IMR-90 (cell line): ENCODE results near the gene NEO1. TPM values are rescaled to one million over a fixed set of nuclear protein-coding genes. Genes with fewer than 3 reads are reported as not detected.

Source experiments
- ATAC-seq: fragments of 200-7000 bp; cut with Tn5 transposase; 2 replicates; pipeline ENCODE4 v1.9.1; 2020; ENCODE audit warnings: low read depth, mild to moderate bottlenecking, moderate library complexity
- BruUV-seq: library from RNA; stranded (reverse); fragments of 400-500 nt; replicated peaks from 2 replicates; lab custom pipeline; 2021; lab: Mats Ljungman, UMichigan
- CTCF ChIA-PET: fragments of 300-600 bp; formaldehyde crosslinking; extraction: SDS; loops from one replicate; lab custom pipeline; 2021; ENCODE audit warnings: antibody characterized with exemption; lab: Yijun Ruan, JAX
- POLR2A ChIA-PET: fragments of 300-600 bp; sonication (Branson Sonifier 250); formaldehyde crosslinking; loops from one replicate; lab custom pipeline; 2022; ENCODE audit warnings: antibody characterized with exemption; ENCODE audit not compliant: unreplicated experiment; lab: Charles Lee
- DNase-seq: peaks from one replicate; pipeline ENCODE4 v3.0.0; 2013
- H2AFZ ChIP-seq: replicated peaks from 2 replicates; pipeline ENCODE3; 2013; ENCODE audit warnings: low read length, mild to moderate bottlenecking; ENCODE audit not compliant: poor library complexity
- H2AK5ac ChIP-seq: 2 replicates; pipeline ENCODE4 v1.6.1; 2013; ENCODE audit warnings: low read depth, low read length, inconsistent platforms
- H2AK9ac ChIP-seq: replicated peaks from 2 replicates; pipeline ENCODE3; 2013; ENCODE audit warnings: mild to moderate bottlenecking, low read depth, low read length, moderate library complexity; ENCODE audit not compliant: poor library complexity
- H2BK120ac ChIP-seq: 2 replicates; pipeline ENCODE4 v1.6.1; 2013; ENCODE audit warnings: low read depth, low read length, inconsistent platforms
- H2BK15ac ChIP-seq: 3 replicates; pipeline ENCODE4 v1.6.1; 2013; ENCODE audit warnings: low read depth, low read length, inconsistent platforms
- H2BK20ac ChIP-seq: 2 replicates; pipeline ENCODE4 v1.6.1; 2013; ENCODE audit warnings: low read depth, mild to moderate bottlenecking, inconsistent platforms, low read length, moderate library complexity
- H2BK5ac ChIP-seq: 2 replicates; pipeline ENCODE4 v1.6.1; 2013; ENCODE audit warnings: mild to moderate bottlenecking, low read depth, low read length, inconsistent platforms; ENCODE audit not compliant: poor library complexity, severe bottlenecking
- H3K14ac ChIP-seq: replicated peaks from 2 replicates; pipeline ENCODE4 v1.6.1; 2013; ENCODE audit warnings: low read depth, low read length, inconsistent platforms
- H3K18ac ChIP-seq: 2 replicates; pipeline ENCODE4 v1.6.1; 2013; ENCODE audit warnings: low read depth, low read length, control low read depth
- H3K23ac ChIP-seq: 2 replicates; pipeline ENCODE4 v1.6.1; 2013; ENCODE audit warnings: low read depth, low read length, inconsistent platforms
- H3K27ac ChIP-seq: 2 replicates; pipeline ENCODE4 v1.5.1; 2013; ENCODE audit warnings: mild to moderate bottlenecking, control low read depth, low read length; ENCODE audit not compliant: insufficient read depth
- H3K27me3 ChIP-seq: 2 replicates; pipeline ENCODE4 v1.6.1; 2013; ENCODE audit warnings: low read length; ENCODE audit not compliant: control insufficient read depth, insufficient read depth
- H3K36me3 ChIP-seq: 2 replicates; pipeline ENCODE4 v1.6.1; 2013; ENCODE audit warnings: low read length, mixed read lengths; ENCODE audit not compliant: control insufficient read depth, insufficient read depth
- H3K4ac ChIP-seq: 2 replicates; pipeline ENCODE4 v1.6.1; 2013; ENCODE audit warnings: low read depth, low read length, inconsistent platforms
- H3K4me1 ChIP-seq: 2 replicates; pipeline ENCODE4 v1.6.1; 2013; ENCODE audit warnings: low read length, mixed read lengths; ENCODE audit not compliant: control insufficient read depth, insufficient read depth
- H3K4me2 ChIP-seq: 2 replicates; pipeline ENCODE4 v1.6.1; 2013; ENCODE audit warnings: low read depth, mild to moderate bottlenecking, control low read depth, low read length, moderate library complexity
- H3K4me3 ChIP-seq: 2 replicates; pipeline ENCODE4 v1.5.1; 2013; ENCODE audit warnings: low read depth, mild to moderate bottlenecking, control low read depth, low read length, moderate library complexity; ENCODE audit not compliant: insufficient read depth
- H3K56ac ChIP-seq: 2 replicates; pipeline ENCODE4 v1.6.1; 2013; ENCODE audit warnings: low read length, inconsistent platforms; ENCODE audit not compliant: insufficient read depth; ENCODE audit errors: extremely low read depth
- H3K79me1 ChIP-seq, 2 experiments: 2 replicates each; pipeline ENCODE4 v1.6.1; 2013; ENCODE audit warnings: low read length in 2 of 2, inconsistent platforms in 1 of 2, low read depth in 1 of 2
- H3K9ac ChIP-seq: 2 replicates; pipeline ENCODE4 v1.6.1; 2013; ENCODE audit warnings: low read depth, low read length, control low read depth
- H3K9me1 ChIP-seq: 2 replicates; pipeline ENCODE4 v1.6.1; 2013; ENCODE audit warnings: low read length, inconsistent platforms; ENCODE audit not compliant: insufficient read depth
- H3K9me3 ChIP-seq: 2 replicates; pipeline ENCODE4 v1.6.1; 2013; ENCODE audit warnings: low read length; ENCODE audit not compliant: control insufficient read depth, insufficient read depth
- H4K20me1 ChIP-seq: 2 replicates; pipeline ENCODE4 v1.6.1; 2013; ENCODE audit warnings: low read length, inconsistent platforms; ENCODE audit not compliant: insufficient read depth
- H4K5ac ChIP-seq: 2 replicates; pipeline ENCODE4 v1.6.1; 2013; ENCODE audit warnings: mild to moderate bottlenecking, low read depth, low read length, control low read depth
- H4K8ac ChIP-seq, 2 experiments: 2 replicates each; pipeline ENCODE4 v1.6.1; 2013; ENCODE audit warnings: low read depth in 2 of 2, low read length in 2 of 2, control low read depth in 1 of 2, inconsistent platforms in 1 of 2
- H4K91ac ChIP-seq: 2 replicates; pipeline ENCODE4 v1.6.1; 2013; ENCODE audit warnings: low read depth, low read length, inconsistent platforms; ENCODE audit not compliant: insufficient read depth
- FOS ChIP-seq: fragments of 150-350 bp; IDR thresholded peaks from 2 replicates; pipeline ENCODE4 v1.6.1; 2016; ENCODE audit warnings: low read depth, low read length
- MAFK ChIP-seq: IDR thresholded peaks from 2 replicates; pipeline ENCODE4 v1.6.1; 2012; ENCODE audit warnings: low read depth, low read length, improper control_type of control experiment
- NFE2L2 ChIP-seq: fragments of 150-350 bp; IDR thresholded peaks from 2 replicates; pipeline ENCODE4 v1.6.1; 2016; ENCODE audit warnings: low read depth, mild to moderate bottlenecking, low read length
- RAD21 ChIP-seq: IDR thresholded peaks from 2 replicates; pipeline ENCODE4 v1.6.1; 2012; ENCODE audit warnings: low read length, improper control_type of control experiment
- WGBS, 2 experiments: methylation state at CpG; one replicate each; pipeline versions ENCODE4 v1.1.5 to v1.1.7; 2013; ENCODE audit warnings: missing lambda C conversion rate in 2 of 2; ENCODE audit not compliant: insufficient read length in 1 of 2; ENCODE audit errors: extremely low coverage in 2 of 2; 5-methylcytosine and 5-hydroxymethylcytosine counted together
- dilution Hi-C: fragments of 300-500 bp; cut with HindIII; formaldehyde crosslinking; loops from one replicate; pipeline ENCODE4 v1.14.3; 2018; ENCODE audit warnings: low sequenced_read_pairs; ENCODE audit not compliant: unreplicated experiment
- in situ Hi-C: fragments of 300-500 bp; cut with MboI; formaldehyde crosslinking; loops from 3 replicates; pipeline ENCODE4 v1.14.3; 2019; ENCODE audit warnings: low sequenced_read_pairs, inconsistent platforms, mixed read lengths
- intact Hi-C: fragments of 100-400 bp; cut with micrococcal nuclease; formaldehyde crosslinking; loops from 2 replicates; pipeline ENCODE4 v1.10.0; 2022
- polyA plus RNA-seq, 3 experiments: library from polyadenylated mRNA; depleted of rRNA; stranded (reverse); fragments of >200 nt; gene quantifications; 2 replicates each; pipeline ENCODE4 v1.2.3, GENCODE V29; 2012; ENCODE audit warnings: low replicate concordance in 1 of 3
- total RNA-seq: library from RNA; depleted of rRNA; stranded (reverse); fragments of >200 nt; gene quantifications from 2 replicates; pipeline ENCODE4 v1.2.3, GENCODE V29; 2012

NEO1 gene
- total and polyA plus RNA-seq, 2 of the 4 experiments (the other 2 are of a cell fraction): 16.3 to 18.5 TPM

DNA sequence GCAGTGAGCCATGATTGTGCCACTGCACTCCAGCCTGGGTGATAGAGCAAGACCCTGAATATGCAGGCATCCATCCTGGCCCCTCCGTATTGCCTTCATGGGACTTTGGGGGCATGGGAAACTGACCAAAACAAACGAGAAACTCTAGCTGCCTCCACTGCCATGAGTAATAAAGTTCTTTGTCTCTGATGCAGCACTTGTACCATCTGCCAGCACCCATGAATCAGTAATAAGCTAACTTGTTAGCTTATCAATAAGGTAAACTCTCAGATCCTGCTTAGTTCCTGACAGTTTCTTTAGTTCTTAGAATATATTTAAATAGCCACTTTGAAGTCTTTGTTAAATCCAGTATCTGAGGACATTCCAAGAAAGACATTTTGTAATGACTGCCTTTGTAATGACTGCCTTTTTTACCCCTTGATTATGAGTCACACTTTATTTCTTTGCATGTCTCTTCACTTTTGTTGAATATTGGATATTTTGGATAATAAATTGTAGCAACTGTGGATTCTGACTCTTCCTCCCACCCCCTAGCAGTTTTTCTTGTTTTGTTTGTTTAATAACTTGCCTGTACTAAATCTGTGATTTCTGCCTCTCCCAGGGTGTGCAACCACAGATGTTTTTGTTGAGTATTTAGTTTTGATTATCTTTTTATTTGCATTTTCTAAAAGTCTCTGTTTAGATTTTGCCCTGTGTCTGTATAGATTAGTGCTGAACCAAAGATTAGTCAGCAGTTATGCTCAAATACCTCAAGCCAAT lies 179.6 kb downstream of the NEO1 start:
- Histone ChIP-seq H2BK120ac (peak overlapping the region; percentile 74), H4K8ac (peak overlapping the region in 1 of 2 experiments; percentile 59; a peak in 3 of 4 replicates), H3K4me3 (no peak overlapping the region), H3K27me3 (no peaks in the 10 kb centered on the region), H2AK5ac (peak overlapping the region; percentile 76; the same call in 1 of the 2 replicates), H2AFZ (no peak overlapping the region), H2BK15ac (peak overlapping the region; percentile 2; the same call in 1 of the 3 replicates), H3K18ac (peak overlapping the region; percentile 36), H3K23ac (peak overlapping the region; percentile 73), H3K27ac (peak overlapping the region; percentile 83), H3K36me3 (peaks cover 3% of the 10 kb centered on the region; the same call in 1 of the 2 replicates), H3K56ac (no peak overlapping the region), H3K4ac (peak overlapping the region; percentile 94), H4K5ac (peak overlapping the region; percentile 33), H3K4me1 (peaks cover 17% of the 10 kb centered on the region), H2BK20ac (peak overlapping the region; percentile 71), H2BK5ac (peak overlapping the region; percentile 66), H3K9me3 (no peaks in the 10 kb centered on the region), H3K9ac (no peak overlapping the region), H4K20me1 (peaks cover 4% of the 10 kb centered on the region; the same call in 1 of the 2 replicates), H3K9me1 (peaks cover 16% of the 10 kb centered on the region), H3K4me2 (peak overlapping the region; percentile 27; the same call in 1 of the 2 replicates), H2AK9ac (no peak overlapping the region), H4K91ac (peak overlapping the region; percentile 59; the same call in 1 of the 2 replicates), H3K14ac (peak overlapping the region; percentile 38), H3K79me1 (peaks cover 0 to 7% of the 10 kb centered on the region in 2 experiments; a peak in 2 of 4 replicates)
- in situ Hi-C loops (no loop called here), dilution Hi-C loops (no loop called here), intact Hi-C loops (loop anchor here (2.0 to 10.0 kb wide), 2 partner anchors 147 to 447 kb away; no protein-coding TSS in a partner anchor)
- ATAC-seq (peak; percentile 85), DNase-seq (peak; percentile 76)
- ChIA-PET CTCF (interaction anchor here (0.9 kb wide), 1 partner anchor 9 kb away, joined by 3 read pairs; no protein-coding TSS in a partner anchor), POLR2A (no interaction called here)
- WGBS, 2 experiments: no CpG with 5 or more reads among the region's 2 CpGs
- no TSS peak for BruUV-seq
- TF ChIP-seq RAD21 (no peak), FOS (peak; percentile 4; the same call in 1 of the 2 replicates), NFE2L2 (0 out of 2 replicates have a peak, but pooled peaks have one; percentile 16), MAFK (peak; percentile 74)
